GM18505 (cell line): Measurements from ENCODE around the gene TTC34.

Experiments used
- ATAC-seq: cut with Tn5 transposase; IDR thresholded peaks from one replicate; pipeline ENCODE4 v1.9.1; 2021; ENCODE audit not compliant: unreplicated experiment
- POLR2A ChIP-seq: IDR thresholded peaks from 4 replicates; pipeline ENCODE4 v1.6.1; 2011; ENCODE audit warnings: borderline replicate concordance; ENCODE audit not compliant: insufficient read depth, insufficient read length; ENCODE audit errors: extremely low read depth

The TTC34 gene

GRCh38 chr1:2810899-2811532 is 9.5 kb upstream of the TTC34 start:
- no peak for TF ChIP-seq POLR2A
- ATAC-seq = no peak

- no peak for TF ChIP-seq POLR2A
- ATAC-seq = no peak
Observed at GRCh38 chr1:2810281-2810680, 8.8 kb upstream of the TTC34 start.

GRCh38 chr1:2809656-2810055 is 8.2 kb upstream of the TTC34 start:
- ATAC-seq = no peak
- TF ChIP-seq POLR2A = no peak

- no peak for TF ChIP-seq POLR2A
- no peak for ATAC-seq
Observed at GRCh38 chr1:2808831-2809605, 7.5 kb upstream of the TTC34 start.

- ATAC-seq = no peak
- no peak for TF ChIP-seq POLR2A
Observed at GRCh38 chr1:2808386-2808705, 6.9 kb upstream of the TTC34 start.

- TF ChIP-seq POLR2A = no peak
- no peak for ATAC-seq
Observed at GRCh38 chr1:2807678-2808385, 6.3 kb upstream of the TTC34 start.

GRCh38 chr1:2807036-2807435 is 5.5 kb upstream of the TTC34 start:
- no peak for TF ChIP-seq POLR2A
- no peak for ATAC-seq

GRCh38 chr1:2806591-2806990 is 5.1 kb upstream of the TTC34 start:
- ATAC-seq = no peak
- TF ChIP-seq POLR2A = no peak

- no peak for ATAC-seq
- no peak for TF ChIP-seq POLR2A
Observed at GRCh38 chr1:2805801-2806430, 4.4 kb upstream of the TTC34 start.

- no peak for ATAC-seq
- TF ChIP-seq POLR2A = no peak
Observed at GRCh38 chr1:2804628-2805351, 3.3 kb upstream of the TTC34 start.

- ATAC-seq = no peak
- TF ChIP-seq POLR2A = no peak
Observed at GRCh38 chr1:2803931-2804627, 2.6 kb upstream of the TTC34 start.

- ATAC-seq = no peak
- TF ChIP-seq POLR2A = no peak
Observed at GRCh38 chr1:2803086-2803930, 1.8 kb upstream of the TTC34 start.
